BE2C (cell line): ENCODE results near the gene MAP2K5.

Experiments used
- DNase-seq: peaks from one replicate; pipeline ENCODE4 v3.0.0-alpha.2; 2020
- H3K27me3 ChIP-seq: fragments of 250-450 bp; sonication (Bioruptor Pico); 2 replicates; pipeline ENCODE4 v1.5.1; 2020; ENCODE audit warnings: mild to moderate bottlenecking
- H3K36me3 ChIP-seq: fragments of 250-450 bp; sonication (Bioruptor Pico); 2 replicates; pipeline ENCODE4 v1.5.1; 2020; ENCODE audit warnings: mild to moderate bottlenecking
- H3K4me1 ChIP-seq: fragments of 250-450 bp; sonication (Bioruptor Pico); 2 replicates; pipeline ENCODE4 v1.5.1; 2020
- H3K4me3 ChIP-seq: 2 replicates; pipeline ENCODE4 v1.5.1; 2011; ENCODE audit warnings: low read depth, low read length
- H3K9me3 ChIP-seq: fragments of 250-450 bp; sonication (Bioruptor Pico); 2 replicates; pipeline ENCODE4 v1.5.1; 2020
- TF ChIP-seq, protein P1 (sequence below): IDR thresholded peaks from 2 replicates; pipeline ENCODE4 v1.5.1; 2012; ENCODE audit warnings: mild to moderate bottlenecking, low read depth, low read length

Gene MAP2K5

DNA sequence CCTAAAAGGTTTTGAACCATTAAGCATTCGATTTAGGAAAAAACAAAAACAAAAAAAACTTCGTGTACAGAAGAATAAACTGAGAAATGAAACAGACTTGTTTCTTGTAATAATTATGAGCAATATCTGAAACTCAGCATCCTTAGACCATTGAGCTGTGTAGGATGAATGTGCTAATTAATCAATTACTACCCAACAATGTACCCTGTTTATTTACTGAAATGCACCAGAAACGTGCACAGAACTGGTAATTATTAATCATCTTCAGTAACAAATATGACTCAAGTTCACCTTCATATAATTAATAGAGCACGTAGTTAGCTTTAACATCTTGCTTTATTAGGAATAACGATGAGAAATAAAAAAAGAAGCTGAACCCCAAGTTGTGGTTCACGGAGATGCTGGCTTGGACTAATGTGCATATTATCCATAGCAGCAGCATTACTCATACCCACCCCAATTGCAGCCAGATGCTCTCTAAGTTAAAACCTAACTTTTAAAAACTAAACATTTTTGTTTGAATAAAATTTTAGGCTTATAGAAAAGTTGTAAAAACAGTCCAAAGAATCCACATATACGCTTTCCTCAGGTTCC, 31.8 kb upstream of the MAP2K5 start:
- TF ChIP-seq, protein P1, sequence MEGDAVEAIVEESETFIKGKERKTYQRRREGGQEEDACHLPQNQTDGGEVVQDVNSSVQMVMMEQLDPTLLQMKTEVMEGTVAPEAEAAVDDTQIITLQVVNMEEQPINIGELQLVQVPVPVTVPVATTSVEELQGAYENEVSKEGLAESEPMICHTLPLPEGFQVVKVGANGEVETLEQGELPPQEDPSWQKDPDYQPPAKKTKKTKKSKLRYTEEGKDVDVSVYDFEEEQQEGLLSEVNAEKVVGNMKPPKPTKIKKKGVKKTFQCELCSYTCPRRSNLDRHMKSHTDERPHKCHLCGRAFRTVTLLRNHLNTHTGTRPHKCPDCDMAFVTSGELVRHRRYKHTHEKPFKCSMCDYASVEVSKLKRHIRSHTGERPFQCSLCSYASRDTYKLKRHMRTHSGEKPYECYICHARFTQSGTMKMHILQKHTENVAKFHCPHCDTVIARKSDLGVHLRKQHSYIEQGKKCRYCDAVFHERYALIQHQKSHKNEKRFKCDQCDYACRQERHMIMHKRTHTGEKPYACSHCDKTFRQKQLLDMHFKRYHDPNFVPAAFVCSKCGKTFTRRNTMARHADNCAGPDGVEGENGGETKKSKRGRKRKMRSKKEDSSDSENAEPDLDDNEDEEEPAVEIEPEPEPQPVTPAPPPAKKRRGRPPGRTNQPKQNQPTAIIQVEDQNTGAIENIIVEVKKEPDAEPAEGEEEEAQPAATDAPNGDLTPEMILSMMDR = no peak
- no peaks in the 10 kb centered on the region for H3K4me1 ChIP-seq
- H3K9me3 ChIP-seq = no peaks in the 10 kb centered on the region
- no peak overlapping the region for H3K4me3 ChIP-seq
- H3K27me3 ChIP-seq = no peaks in the 10 kb centered on the region
- peaks cover 6% of the 10 kb centered on the region for H3K36me3 ChIP-seq
- DNase-seq = no peak

DNA sequence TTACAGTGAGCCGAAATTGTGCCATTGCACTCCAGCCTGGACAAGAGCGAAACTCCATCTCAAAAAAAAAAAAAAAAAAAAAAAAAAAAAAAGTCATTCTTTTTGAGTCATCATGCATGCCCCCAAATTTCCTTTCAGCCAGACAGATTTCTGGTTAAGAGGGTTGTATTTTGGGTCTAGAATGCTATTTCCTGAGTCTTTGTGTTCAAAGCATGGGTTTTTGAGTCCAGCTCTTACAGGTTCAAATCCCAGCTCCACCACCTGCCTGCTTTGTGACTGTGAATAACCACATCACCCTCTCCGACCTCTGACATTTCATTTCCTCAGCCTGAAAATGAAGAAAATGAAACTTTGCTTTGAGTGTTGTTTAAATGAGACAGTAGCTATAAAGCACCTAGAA, 30.9 kb upstream of the MAP2K5 start:
- Histone ChIP-seq H3K4me3 (no peak overlapping the region), H3K9me3 (no peaks in the 10 kb centered on the region), H3K36me3 (peaks cover 6% of the 10 kb centered on the region), H3K4me1 (no peaks in the 10 kb centered on the region), H3K27me3 (no peaks in the 10 kb centered on the region)
- no peak for DNase-seq
- TF ChIP-seq, protein P1 = no peak

DNA sequence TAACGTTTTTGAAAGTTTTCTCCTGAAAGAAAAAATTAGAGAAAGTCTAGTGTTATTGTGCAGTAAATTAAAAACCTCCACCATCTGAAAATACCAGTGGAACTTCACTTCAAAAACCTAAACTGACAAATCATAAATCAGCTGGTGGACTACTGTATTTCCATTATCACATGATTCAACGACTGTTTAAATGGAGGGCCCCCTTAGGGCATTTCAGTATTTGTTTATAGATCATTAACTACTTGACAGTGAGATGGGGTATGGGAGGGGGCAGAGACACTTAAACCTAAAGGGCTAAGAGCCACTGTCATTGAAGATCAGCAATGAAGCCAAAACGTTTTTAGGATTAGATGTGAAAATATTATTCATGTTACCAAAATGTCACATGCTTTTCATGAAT, 30.4 kb upstream of the MAP2K5 start:
- H3K36me3 ChIP-seq = peaks cover 6% of the 10 kb centered on the region
- DNase-seq = no peak

DNA sequence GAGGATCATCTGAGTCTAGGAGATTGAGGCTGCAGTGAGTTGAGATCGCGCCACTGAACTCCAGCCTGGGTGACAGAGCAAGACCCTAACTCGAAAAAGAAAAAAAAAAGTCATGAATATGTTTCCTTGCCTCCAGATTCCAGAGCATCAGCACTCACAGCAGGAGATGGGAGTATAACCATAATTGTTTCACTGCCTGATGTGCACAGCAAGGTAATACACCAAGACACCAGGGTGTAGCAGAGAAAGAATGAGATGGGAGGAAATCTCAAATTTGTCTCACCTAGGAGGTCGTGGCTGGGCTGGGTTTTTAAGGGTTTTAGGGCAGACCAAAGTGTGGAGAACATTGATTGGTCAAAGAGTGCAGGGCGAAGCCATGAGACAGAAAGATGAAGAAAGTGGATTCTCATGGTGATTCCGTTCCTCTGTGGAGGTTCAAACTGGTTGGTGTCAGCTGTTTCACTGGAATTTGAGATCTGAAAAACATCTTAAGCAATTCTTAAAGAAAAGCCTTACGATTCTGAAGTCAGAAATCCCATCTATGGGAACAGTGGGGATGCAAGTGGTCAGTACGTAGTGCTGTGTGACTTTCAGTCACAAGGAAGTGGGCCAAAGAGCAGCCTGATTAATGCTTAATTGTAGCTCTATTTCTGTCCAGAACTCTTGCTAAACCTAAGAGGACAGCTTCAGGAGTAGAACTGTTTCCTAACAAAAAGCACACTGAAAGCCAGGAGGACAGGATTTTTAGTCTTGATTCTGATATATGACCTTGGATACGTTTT, 29.4 kb upstream of the MAP2K5 start:
- peaks cover 6% of the 10 kb centered on the region for H3K36me3 ChIP-seq
- H3K27me3 ChIP-seq = no peaks in the 10 kb centered on the region
- H3K4me3 ChIP-seq = no peak overlapping the region
- no peaks in the 10 kb centered on the region for H3K9me3 ChIP-seq
- no peak for DNase-seq
- H3K4me1 ChIP-seq = no peaks in the 10 kb centered on the region
- TF ChIP-seq, protein P1 = no peak

More for the DNA sequence above, 30.4 kb upstream of the MAP2K5 start:
- Histone ChIP-seq H3K9me3 (no peaks in the 10 kb centered on the region), H3K4me1 (no peaks in the 10 kb centered on the region), H3K27me3 (no peaks in the 10 kb centered on the region), H3K4me3 (no peak overlapping the region)
- TF ChIP-seq, protein P1 = no peak

DNA sequence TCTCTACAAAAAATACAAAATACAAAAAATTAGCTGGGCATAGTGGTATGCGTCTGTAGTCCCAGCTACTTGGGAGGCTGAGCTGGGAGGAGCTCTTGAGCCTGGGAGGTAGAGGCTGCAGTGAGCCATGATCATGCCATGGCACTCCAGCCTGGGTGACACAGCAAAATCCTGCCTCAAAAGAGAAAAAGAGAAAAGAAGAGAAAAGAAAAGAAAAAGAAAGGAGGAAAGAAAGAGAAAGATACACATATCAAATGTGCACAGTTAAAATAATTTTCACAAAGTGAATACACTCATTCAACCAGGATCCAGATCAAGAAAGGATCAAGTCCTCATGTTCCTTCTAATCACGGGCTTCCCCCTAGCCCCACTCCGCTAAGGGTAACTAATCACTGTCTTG, 27.4 kb upstream of the MAP2K5 start:
- Histone ChIP-seq H3K4me3 (no peak overlapping the region), H3K36me3 (peaks cover 6% of the 10 kb centered on the region), H3K4me1 (no peaks in the 10 kb centered on the region), H3K27me3 (no peaks in the 10 kb centered on the region), H3K9me3 (no peaks in the 10 kb centered on the region)
- DNase-seq = no peak
- TF ChIP-seq, protein P1 = no peak

DNA sequence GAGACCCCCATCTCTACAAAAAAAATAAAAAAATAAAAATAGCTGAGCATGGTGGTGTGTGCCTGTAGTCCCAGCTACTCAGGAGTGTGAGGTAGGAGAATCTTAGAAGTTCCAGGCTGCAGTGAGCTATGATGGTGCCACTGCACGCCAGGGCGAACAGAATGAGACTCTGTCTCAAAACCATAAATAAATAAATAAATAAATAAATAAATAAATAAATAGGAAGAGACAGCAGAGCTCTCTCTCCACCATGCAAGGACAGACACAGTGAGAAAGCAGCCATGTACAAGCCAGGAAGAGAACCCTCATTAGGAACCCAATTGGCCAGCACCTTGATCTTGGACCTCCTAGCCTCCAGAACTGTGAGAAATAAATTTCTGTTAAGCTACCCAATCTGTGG, 26.9 kb upstream of the MAP2K5 start:
- no peak overlapping the region for H3K4me3 ChIP-seq
- H3K36me3 ChIP-seq = peaks cover 6% of the 10 kb centered on the region
- no peak for DNase-seq
- H3K4me1 ChIP-seq = peaks cover 2% of the 10 kb centered on the region; the same call in 1 of the 2 replicates
- TF ChIP-seq, protein P1 = no peak
- H3K27me3 ChIP-seq = no peaks in the 10 kb centered on the region
- no peaks in the 10 kb centered on the region for H3K9me3 ChIP-seq
